Gastroesophageal sphincter (tissue), 3 donors: ENCODE data around the gene ZNF165.

ENCODE experiments used
- POLR2A ChIP-seq, 2 donors: fragments of 450-650 bp; IDR thresholded peaks; one replicate each; pipeline ENCODE4 v1.6.1; 2017; ENCODE audit warnings: antibody characterized with exemption in 2 of 2, mild to moderate bottlenecking in 2 of 2, moderate library complexity in 1 of 2
- TF ChIP-seq, protein P1 (sequence below), 4 experiments: fragments of 200-600 bp in 2 of 4; fragments of 450-650 bp in 2 of 4; sonication (generic) in 1 of 4; IDR thresholded peaks; one replicate each; pipeline ENCODE4 v1.5.1; 2017 to 2019; ENCODE audit warnings: antibody characterized with exemption in 4 of 4, mild to moderate bottlenecking in 2 of 4, moderate library complexity in 2 of 4

DNA sequence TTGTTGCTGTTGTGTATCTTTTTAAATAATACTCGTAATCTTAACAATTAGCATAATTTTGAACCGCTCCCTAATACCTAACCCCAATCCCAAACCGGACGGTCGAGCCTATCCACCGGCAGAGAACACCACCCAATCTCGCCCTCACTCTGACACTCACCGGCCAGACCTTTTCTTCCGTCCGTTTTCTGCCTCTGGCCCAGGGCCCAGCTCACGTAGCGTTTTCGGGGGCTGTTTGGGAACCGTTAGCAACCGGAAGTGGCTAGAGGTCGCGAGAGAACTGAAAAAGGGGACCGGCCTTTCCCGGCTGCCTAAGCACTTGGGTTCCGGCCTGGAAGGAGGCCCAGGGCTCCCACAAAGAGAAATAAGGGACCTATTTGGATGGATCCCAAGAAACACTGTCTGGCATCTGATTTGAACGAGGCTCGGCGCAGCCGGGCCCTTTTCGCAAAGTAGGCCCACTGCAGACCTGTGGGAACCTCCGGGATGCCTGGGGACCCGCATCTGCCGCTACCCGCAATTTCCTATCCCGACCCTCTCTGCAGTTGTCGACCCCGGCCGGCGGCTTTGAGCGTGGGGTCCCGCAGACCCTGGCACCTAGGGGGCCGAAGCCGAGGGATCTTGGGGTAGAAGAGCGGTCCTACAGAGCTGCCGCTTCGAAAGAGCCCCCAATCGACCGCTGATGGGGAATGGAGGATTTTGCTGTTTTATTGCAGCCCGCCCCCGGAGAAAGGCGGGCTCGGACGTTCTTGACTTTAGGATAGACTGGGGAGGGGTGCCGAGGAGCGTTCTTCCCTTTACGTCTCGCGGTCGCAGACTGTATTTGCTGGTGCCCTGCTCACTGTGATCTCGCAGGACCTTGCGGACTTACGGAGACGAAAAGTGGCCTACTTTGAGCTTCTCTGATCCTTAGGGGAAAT, 56.5 kb downstream of the ZNF165 start:
- TF ChIP-seq POLR2A (IDR thresholded peaks at IDR 0.05) = peak in 1 of 2 donors; percentile 37
- TF ChIP-seq, protein P1, sequence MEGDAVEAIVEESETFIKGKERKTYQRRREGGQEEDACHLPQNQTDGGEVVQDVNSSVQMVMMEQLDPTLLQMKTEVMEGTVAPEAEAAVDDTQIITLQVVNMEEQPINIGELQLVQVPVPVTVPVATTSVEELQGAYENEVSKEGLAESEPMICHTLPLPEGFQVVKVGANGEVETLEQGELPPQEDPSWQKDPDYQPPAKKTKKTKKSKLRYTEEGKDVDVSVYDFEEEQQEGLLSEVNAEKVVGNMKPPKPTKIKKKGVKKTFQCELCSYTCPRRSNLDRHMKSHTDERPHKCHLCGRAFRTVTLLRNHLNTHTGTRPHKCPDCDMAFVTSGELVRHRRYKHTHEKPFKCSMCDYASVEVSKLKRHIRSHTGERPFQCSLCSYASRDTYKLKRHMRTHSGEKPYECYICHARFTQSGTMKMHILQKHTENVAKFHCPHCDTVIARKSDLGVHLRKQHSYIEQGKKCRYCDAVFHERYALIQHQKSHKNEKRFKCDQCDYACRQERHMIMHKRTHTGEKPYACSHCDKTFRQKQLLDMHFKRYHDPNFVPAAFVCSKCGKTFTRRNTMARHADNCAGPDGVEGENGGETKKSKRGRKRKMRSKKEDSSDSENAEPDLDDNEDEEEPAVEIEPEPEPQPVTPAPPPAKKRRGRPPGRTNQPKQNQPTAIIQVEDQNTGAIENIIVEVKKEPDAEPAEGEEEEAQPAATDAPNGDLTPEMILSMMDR (IDR thresholded peaks at IDR 0.05) = no peak
